ENCODE results near the gene CBL.

DNA sequence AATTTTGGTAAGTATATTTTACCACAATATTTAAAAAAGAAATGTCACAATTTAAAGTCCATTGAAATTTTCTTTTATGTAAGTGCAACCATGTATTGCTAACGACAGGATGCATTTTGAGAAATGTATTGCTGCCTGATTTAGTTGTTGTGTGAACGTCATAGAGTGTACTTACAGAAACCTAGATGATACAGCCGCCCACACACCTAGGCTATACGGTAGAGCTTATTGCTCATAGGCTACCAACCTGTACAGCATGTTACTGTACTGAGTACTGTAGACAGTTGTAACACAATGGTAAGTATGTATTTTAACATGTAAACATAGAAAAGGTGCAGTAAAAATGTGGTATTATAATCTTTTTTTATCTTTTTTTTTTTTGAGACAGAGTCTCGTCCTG lies 48.1 kb downstream of the CBL start:
- no peak for TF ChIP-seq POLR2A (IDR thresholded peaks at IDR 0.05)
- TF ChIP-seq, protein P1, sequence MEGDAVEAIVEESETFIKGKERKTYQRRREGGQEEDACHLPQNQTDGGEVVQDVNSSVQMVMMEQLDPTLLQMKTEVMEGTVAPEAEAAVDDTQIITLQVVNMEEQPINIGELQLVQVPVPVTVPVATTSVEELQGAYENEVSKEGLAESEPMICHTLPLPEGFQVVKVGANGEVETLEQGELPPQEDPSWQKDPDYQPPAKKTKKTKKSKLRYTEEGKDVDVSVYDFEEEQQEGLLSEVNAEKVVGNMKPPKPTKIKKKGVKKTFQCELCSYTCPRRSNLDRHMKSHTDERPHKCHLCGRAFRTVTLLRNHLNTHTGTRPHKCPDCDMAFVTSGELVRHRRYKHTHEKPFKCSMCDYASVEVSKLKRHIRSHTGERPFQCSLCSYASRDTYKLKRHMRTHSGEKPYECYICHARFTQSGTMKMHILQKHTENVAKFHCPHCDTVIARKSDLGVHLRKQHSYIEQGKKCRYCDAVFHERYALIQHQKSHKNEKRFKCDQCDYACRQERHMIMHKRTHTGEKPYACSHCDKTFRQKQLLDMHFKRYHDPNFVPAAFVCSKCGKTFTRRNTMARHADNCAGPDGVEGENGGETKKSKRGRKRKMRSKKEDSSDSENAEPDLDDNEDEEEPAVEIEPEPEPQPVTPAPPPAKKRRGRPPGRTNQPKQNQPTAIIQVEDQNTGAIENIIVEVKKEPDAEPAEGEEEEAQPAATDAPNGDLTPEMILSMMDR (IDR thresholded peaks at IDR 0.05) = no peak
